H1 (cell line): ENCODE data around the gene RAB3GAP1. TPM values are rescaled to one million over a fixed set of nuclear protein-coding genes. Genes with fewer than 3 reads are reported as not detected.

Experiments used
- YY1 ChIP-seq: IDR thresholded peaks from 2 replicates; pipeline ENCODE4 v1.6.1; 2011; ENCODE audit warnings: low read depth, mild to moderate bottlenecking, low read length
- polyA plus RNA-seq, 7 experiments: library from polyadenylated mRNA; depleted of rRNA in 3 of 7; stranded (reverse) in 5 of 7; unstranded in 2 of 7; fragments of >200 nt in 5 of 7; fragments of 200-250 nt in 2 of 7; gene quantifications; 1 replicate in 5 of 7; 2 replicates in 1 of 7; 4 replicates in 1 of 7; pipeline versions ENCODE4 v1.2.1 to v1.2.3, GENCODE V29; 2011 to 2013; ENCODE audit warnings: missing spikeins in 2 of 7, mixed read lengths in 2 of 7
- total RNA-seq: library from RNA; stranded (reverse); fragmentation: NEBNext Ultra II Directional; extraction: Animal tissue kit (Norgen Biotek cat#: 25700); gene quantifications from 2 replicates; pipeline ENCODE4 v1.2.1, GENCODE V29; 2021

Gene RAB3GAP1
- total and polyA plus RNA-seq, 2 of the 8 experiments (the other 6 are each of a cell fraction or from before 2014, with no cell fraction given): 9.8 to 28.6 TPM

GRCh38 chr2:135124924-135125886, 73.1 kb downstream of the RAB3GAP1 start (continued):
- TF ChIP-seq YY1: no peak
